K562 (cell line): ENCODE results near the gene TRNAU1AP. TPM values are rescaled to one million over a fixed set of nuclear protein-coding genes. Genes with fewer than 3 reads are reported as not detected.

Experiments used
- ASH1L ChIP-seq: fragments of 450-650 bp; IDR thresholded peaks from 2 replicates; pipeline ENCODE4 v1.6.1; 2018; ENCODE audit warnings: borderline replicate concordance, mild to moderate bottlenecking, low read depth; ENCODE audit not compliant: partially characterized antibody
- CC2D1A ChIP-seq: fragments of 450-650 bp; IDR thresholded peaks from 2 replicates; pipeline ENCODE4 v1.6.1; 2017; ENCODE audit warnings: mild to moderate bottlenecking
- HNRNPH1 ChIP-seq: fragments of 200-400 bp; formaldehyde crosslinking; optimal IDR thresholded peaks from 2 replicates; pipeline ENCODE3; 2017; ENCODE audit warnings: low read depth, mild to moderate bottlenecking, low read length, moderate library complexity
- ILF3 ChIP-seq: fragments of 450-650 bp; IDR thresholded peaks from 2 replicates; pipeline ENCODE4 v1.6.1; 2018; ENCODE audit warnings: antibody characterized with exemption, mild to moderate bottlenecking, moderate library complexity, borderline replicate concordance
- JUN ChIP-seq, 2 experiments: sonication (generic) in 1 of 2; formaldehyde crosslinking in 1 of 2; IDR thresholded peaks; 2 replicates each; pipeline versions ENCODE4 v1.6.1 to v1.8.0; 2012 to 2022; ENCODE audit warnings: borderline replicate concordance in 2 of 2, mild to moderate bottlenecking in 2 of 2, improper control_type of control experiment in 1 of 2, low read depth in 1 of 2, low read length in 1 of 2, missing genetic modification reagents in 1 of 2
- MCM3 ChIP-seq: fragments of 450-650 bp; IDR thresholded peaks from 2 replicates; pipeline ENCODE4 v1.6.1; 2016
- NCOR1 ChIP-seq: fragments of 450-650 bp; IDR thresholded peaks from 2 replicates; pipeline ENCODE4 v1.6.1; 2016; ENCODE audit warnings: mild to moderate bottlenecking, moderate library complexity
- NFE2 ChIP-seq: IDR thresholded peaks from 2 replicates; pipeline ENCODE4 v1.6.1; 2014; ENCODE audit warnings: antibody characterized with exemption, low read depth
- NFIC ChIP-seq: fragments of 450-650 bp; IDR thresholded peaks from 2 replicates; pipeline ENCODE4 v1.6.1; 2017; ENCODE audit warnings: mild to moderate bottlenecking, inconsistent platforms
- RREB1 ChIP-seq: fragments of 250-450 bp; sonication (Bioruptor Pico); IDR thresholded peaks from 2 replicates; pipeline ENCODE4 v1.4.0; 2020
- SFPQ ChIP-seq: fragments of 200-400 bp; formaldehyde crosslinking; IDR thresholded peaks from 2 replicates; pipeline ENCODE4 v1.6.1; 2017; ENCODE audit warnings: mild to moderate bottlenecking, low read depth, low read length, moderate library complexity
- SMAD4 ChIP-seq: fragments of 250-450 bp; sonication (Bioruptor Pico); conservative IDR thresholded peaks from 2 replicates; pipeline ENCODE4 v1.8.0; 2021; ENCODE audit warnings: inconsistent platforms, mild to moderate bottlenecking, moderate library complexity
- ZNF133 ChIP-seq: fragments of 250-450 bp; sonication (Bioruptor Pico); IDR thresholded peaks from 2 replicates; pipeline ENCODE4 v1.4.0; 2020; ENCODE audit warnings: mild to moderate bottlenecking
- ZNF354B ChIP-seq: fragments of 250-450 bp; sonication (Bioruptor Pico); IDR thresholded peaks from 2 replicates; pipeline ENCODE4 v1.4.0; 2020
- ZNF584 ChIP-seq: fragments of 200-800 bp; sonication (Bioruptor generic); IDR thresholded peaks from 2 replicates; pipeline ENCODE4 v1.6.1; 2016; ENCODE audit warnings: low read depth, mild to moderate bottlenecking, missing genetic modification characterization, missing compliant biosample characterization
- ZSCAN29 ChIP-seq: fragments of 450-650 bp; IDR thresholded peaks from 2 replicates; pipeline ENCODE4 v1.6.1; 2017
- polyA plus RNA-seq, 8 experiments: library from polyadenylated mRNA; depleted of rRNA in 4 of 8; stranded (reverse) in 5 of 8; unstranded in 3 of 8; fragments of >200 nt; fragmentation: Nextera tagmentation in 2 of 8; fragmentation: Illumina TruSeq in 1 of 8; extraction: Ambion mirVana in 2 of 8; extraction: Trizol in 1 of 8; gene quantifications; 2 replicates each; pipeline versions ENCODE4 v1.2.1 to v1.2.3, GENCODE V29; 2011 to 2014; ENCODE audit warnings: inconsistent platforms in 1 of 8, missing spikeins in 1 of 8
- total RNA-seq, 7 experiments: library from RNA; depleted of rRNA in 6 of 7; stranded (reverse); fragments of >200 nt in 6 of 7; fragmentation: Illumina TruSeq in 2 of 7; extraction: Trizol in 2 of 7; gene quantifications; 2 replicates each; pipeline versions ENCODE4 v1.2.1 to v1.2.3, GENCODE V29; 2011 to 2021; ENCODE audit warnings: low replicate concordance in 1 of 7
- TF ChIP-seq, protein P1 (sequence below): fragments of 450-650 bp; IDR thresholded peaks from 2 replicates; pipeline ENCODE4 v1.6.1; 2018; ENCODE audit warnings: mild to moderate bottlenecking, low read depth; ENCODE audit not compliant: partially characterized antibody
- TF ChIP-seq, protein P2 (sequence below): IDR thresholded peaks from 2 replicates; pipeline ENCODE4 v1.6.1; 2016; ENCODE audit warnings: missing genetic modification characterization, missing compliant biosample characterization

TRNAU1AP gene
- total and polyA plus RNA-seq, 9 of the 15 experiments (the other 6 are each of a cell fraction or from before 2014, with no cell fraction given) = 34.9 to 110 (median 46.3) TPM

DNA sequence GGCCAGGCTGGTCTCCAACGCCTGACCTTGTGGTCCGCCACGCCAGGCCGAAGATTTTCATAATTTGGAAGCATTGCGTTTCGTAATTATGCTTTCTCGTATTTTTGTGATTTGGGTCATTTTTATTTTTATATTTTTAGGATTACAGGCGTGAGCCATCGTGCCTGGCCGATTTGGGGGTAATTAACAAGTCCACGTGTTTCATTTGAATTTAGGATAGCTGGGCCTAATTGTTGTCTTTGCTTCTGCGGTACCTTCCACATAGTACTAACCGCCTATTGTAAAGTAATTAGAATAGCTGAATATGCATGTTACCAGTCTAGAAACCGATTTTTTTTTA is 46.0 kb upstream of the TRNAU1AP start (continued):
- TF ChIP-seq SFPQ = no peak
- TF ChIP-seq ASH1L = peak; percentile 26
- TF ChIP-seq NFIC = no peak; the same call in 1 of the 2 replicates
- TF ChIP-seq CC2D1A = peak; percentile 14; the same call in 1 of the 2 replicates
- TF ChIP-seq NFE2 = no peak
- no peak for TF ChIP-seq MCM3
- no peak for TF ChIP-seq ZNF584 (CRISPR knock-in tag)
- no peak for TF ChIP-seq ZNF354B
- 0 out of 2 replicates have a peak, but pooled peaks have one; percentile 36 for TF ChIP-seq ILF3
- TF ChIP-seq ZNF133 = no peak
- TF ChIP-seq, protein P1, sequence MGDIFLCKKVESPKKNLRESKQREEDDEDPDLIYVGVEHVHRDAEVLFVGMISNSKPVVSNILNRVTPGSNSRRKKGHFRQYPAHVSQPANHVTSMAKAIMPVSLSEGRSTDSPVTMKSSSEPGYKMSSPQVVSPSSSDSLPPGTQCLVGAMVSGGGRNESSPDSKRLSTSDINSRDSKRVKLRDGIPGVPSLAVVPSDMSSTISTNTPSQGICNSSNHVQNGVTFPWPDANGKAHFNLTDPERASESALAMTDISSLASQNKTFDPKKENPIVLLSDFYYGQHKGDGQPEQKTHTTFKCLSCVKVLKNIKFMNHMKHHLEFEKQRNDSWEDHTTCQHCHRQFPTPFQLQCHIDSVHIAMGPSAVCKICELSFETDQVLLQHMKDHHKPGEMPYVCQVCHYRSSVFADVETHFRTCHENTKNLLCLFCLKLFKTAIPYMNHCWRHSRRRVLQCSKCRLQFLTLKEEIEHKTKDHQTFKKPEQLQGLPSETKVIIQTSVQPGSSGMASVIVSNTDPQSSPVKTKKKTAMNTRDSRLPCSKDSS = no peak
- TF ChIP-seq JUN (IDR thresholded peaks at IDR 0.05; ENCODE audit: borderline replicate concordance, low read depth, low read length) = no peak
- TF ChIP-seq JUN (CRISPR knock-in tag; IDR thresholded peaks at IDR 0.05; ENCODE audit: borderline replicate concordance) = no peak
- TF ChIP-seq, protein P2, sequence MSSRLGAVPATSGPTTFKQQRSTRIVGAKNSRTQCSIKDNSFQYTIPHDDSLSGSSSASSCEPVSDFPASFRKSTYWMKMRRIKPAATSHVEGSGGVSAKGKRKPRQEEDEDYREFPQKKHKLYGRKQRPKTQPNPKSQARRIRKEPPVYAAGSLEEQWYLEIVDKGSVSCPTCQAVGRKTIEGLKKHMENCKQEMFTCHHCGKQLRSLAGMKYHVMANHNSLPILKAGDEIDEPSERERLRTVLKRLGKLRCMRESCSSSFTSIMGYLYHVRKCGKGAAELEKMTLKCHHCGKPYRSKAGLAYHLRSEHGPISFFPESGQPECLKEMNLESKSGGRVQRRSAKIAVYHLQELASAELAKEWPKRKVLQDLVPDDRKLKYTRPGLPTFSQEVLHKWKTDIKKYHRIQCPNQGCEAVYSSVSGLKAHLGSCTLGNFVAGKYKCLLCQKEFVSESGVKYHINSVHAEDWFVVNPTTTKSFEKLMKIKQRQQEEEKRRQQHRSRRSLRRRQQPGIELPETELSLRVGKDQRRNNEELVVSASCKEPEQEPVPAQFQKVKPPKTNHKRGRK (tag) = 0 out of 2 replicates have a peak, but pooled peaks have one; percentile 22
- TF ChIP-seq SMAD4 (CRISPR knock-in tag) = no peak
- TF ChIP-seq RREB1 = no peak
- TF ChIP-seq HNRNPH1 = no peak
- no peak; the same call in 1 of the 2 replicates for TF ChIP-seq ZSCAN29
- 0 out of 2 replicates have a peak, but pooled peaks have one; percentile 25 for TF ChIP-seq NCOR1
